ENCODE data around the gene SYTL1.
"Not testable (repeated sequence)": the region's sequence is repeated elsewhere in the genome, so short reads cannot be mapped to it uniquely, and the experiment has no call there.

The SYTL1 gene

DNA sequence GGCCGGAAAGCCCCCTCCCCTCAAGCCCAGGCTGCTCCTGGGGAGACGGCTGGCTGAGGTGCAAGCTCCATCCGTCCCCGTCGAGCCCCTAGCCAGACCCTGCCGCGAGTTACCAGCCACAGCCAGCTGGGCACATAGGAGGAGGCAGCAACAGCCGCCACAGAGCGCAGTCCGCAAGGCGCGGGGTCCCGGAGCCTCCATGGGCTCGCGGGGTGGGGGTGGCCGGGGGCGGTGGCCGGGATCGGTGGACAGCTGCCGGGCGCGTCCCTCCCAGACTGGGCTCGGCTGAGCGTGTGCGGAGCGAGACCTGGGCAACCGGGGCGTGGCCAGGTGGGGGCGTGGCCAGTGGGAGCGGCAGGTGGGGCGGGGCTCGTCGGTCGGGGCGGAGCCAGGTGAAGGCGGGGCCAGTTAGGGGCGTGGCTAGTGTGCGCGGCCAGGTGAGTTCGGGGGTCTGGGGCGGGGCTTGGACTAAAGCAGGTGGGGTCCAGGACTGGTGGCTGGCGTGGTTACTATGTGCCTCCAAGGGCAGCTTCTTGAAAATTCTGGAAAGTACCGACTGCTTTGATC is 41.3 kb downstream of the SYTL1 start, which contains the start of gene CD164L2:
Gene CD164L2, minus strand, starts transcription at position 295 of the 567 bp plus-strand sequence. Its CDS starts 94 bp downstream, at position 201.
- TF ChIP-seq, protein P1, sequence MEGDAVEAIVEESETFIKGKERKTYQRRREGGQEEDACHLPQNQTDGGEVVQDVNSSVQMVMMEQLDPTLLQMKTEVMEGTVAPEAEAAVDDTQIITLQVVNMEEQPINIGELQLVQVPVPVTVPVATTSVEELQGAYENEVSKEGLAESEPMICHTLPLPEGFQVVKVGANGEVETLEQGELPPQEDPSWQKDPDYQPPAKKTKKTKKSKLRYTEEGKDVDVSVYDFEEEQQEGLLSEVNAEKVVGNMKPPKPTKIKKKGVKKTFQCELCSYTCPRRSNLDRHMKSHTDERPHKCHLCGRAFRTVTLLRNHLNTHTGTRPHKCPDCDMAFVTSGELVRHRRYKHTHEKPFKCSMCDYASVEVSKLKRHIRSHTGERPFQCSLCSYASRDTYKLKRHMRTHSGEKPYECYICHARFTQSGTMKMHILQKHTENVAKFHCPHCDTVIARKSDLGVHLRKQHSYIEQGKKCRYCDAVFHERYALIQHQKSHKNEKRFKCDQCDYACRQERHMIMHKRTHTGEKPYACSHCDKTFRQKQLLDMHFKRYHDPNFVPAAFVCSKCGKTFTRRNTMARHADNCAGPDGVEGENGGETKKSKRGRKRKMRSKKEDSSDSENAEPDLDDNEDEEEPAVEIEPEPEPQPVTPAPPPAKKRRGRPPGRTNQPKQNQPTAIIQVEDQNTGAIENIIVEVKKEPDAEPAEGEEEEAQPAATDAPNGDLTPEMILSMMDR (conservative IDR thresholded peaks at IDR 0.05; ENCODE audit: low read depth): no peak
- CTCF ChIA-PET: interaction anchor here (0.6 to 2.7 kb wide), 5 partner anchors 13 to 340 kb away, joined by 3 to 15 read pairs (median 6); no protein-coding TSS in a partner anchor
- DNase-seq (ENCODE audit: low spot score): peak; percentile 90
- peak within 1 kb of the TSS; percentile 27 for H3K27ac ChIP-seq
- POLR2A ChIA-PET (ENCODE audit: low non-redundant PET): interaction anchor here (1.1 to 1.3 kb wide), 2 partner anchors 18 to 83 kb away, joined by 4 to 5 read pairs; no protein-coding TSS in a partner anchor

DNA sequence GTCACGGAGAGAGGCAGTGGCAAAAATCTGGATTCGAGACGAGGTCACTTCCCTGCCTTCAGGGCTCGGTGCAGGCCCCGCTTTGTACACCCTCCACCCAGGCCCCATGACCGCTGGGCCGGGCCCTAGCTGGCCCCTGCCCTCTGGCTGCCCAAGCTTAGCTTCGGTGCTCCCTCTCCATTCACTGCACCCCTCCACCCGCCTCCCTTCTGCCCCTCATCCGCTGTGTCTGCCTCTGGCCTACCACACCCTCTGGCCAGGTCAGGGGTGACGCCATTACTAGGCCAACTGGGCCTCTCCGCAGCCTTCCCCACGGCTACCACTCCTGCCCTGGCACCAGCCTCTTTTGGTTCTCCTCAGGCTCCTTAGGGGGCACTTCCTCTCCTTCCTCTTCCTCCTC is 41.8 kb downstream of the SYTL1 start:
- TF ChIP-seq, protein P1 (conservative IDR thresholded peaks at IDR 0.05; ENCODE audit: low read depth): no peak
- ChIA-PET CTCF (interaction anchor here (2.7 kb wide), 1 partner anchor 83 kb away, joined by 12 read pairs; no protein-coding TSS in a partner anchor), POLR2A (ENCODE audit: low non-redundant PET) (interaction anchor here (1.3 kb wide), 1 partner anchor 83 kb away, joined by 4 read pairs; no protein-coding TSS in a partner anchor)

DNA sequence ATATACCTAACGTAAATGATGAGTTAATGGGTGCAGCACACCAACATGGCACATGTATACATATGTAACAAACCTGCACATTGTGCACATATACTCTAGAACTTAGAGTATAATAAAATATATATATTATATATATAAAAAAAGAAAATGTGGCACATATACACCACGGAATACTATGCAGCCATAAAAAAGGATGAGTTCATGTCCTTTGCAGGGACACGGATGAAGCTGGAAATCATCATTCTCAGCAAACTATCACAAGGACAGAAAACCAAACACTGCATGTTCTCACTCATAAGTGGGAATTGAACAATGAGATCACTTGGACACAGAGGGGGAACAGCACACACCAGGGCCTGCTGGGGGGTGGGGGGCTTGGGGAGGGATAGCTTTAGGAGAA is 43.0 kb downstream of the SYTL1 start:
- DNase-seq (ENCODE audit: low spot score): not testable (repeated sequence)

More for the DNA sequence above, 41.8 kb downstream of the SYTL1 start:
- H3K27ac ChIP-seq: peak overlapping the region; percentile 27
- DNase-seq (ENCODE audit: low spot score): no peak

GRCh38 chr1:27388337-27389005 is 46.6 kb downstream of the SYTL1 start:
- ChIA-PET CTCF (interaction anchor here (0.6 to 5.3 kb wide), 10 partner anchors 9 to 294 kb away, joined by 3 to 45 read pairs (median 5); partner anchors contain the start of gene MAP3K6), POLR2A (ENCODE audit: low non-redundant PET) (interaction anchor here (1.7 kb wide), 1 partner anchor 22 kb away, joined by 3 read pairs; the partner anchor contains the start of gene MAP3K6)
- peak; percentile 74 for DNase-seq (ENCODE audit: low spot score)
- TF ChIP-seq, protein P1 (conservative IDR thresholded peaks at IDR 0.05; ENCODE audit: low read depth): peak; percentile 91
- no peak overlapping the region for H3K27ac ChIP-seq

More for the DNA sequence above, 43.0 kb downstream of the SYTL1 start:
- CTCF ChIA-PET: interaction anchor here (0.6 kb wide), 1 partner anchor 248 kb away, joined by 3 read pairs; no protein-coding TSS in a partner anchor
- POLR2A ChIA-PET (ENCODE audit: low non-redundant PET); H3K27ac ChIP-seq: not testable (repeated sequence)

DNA sequence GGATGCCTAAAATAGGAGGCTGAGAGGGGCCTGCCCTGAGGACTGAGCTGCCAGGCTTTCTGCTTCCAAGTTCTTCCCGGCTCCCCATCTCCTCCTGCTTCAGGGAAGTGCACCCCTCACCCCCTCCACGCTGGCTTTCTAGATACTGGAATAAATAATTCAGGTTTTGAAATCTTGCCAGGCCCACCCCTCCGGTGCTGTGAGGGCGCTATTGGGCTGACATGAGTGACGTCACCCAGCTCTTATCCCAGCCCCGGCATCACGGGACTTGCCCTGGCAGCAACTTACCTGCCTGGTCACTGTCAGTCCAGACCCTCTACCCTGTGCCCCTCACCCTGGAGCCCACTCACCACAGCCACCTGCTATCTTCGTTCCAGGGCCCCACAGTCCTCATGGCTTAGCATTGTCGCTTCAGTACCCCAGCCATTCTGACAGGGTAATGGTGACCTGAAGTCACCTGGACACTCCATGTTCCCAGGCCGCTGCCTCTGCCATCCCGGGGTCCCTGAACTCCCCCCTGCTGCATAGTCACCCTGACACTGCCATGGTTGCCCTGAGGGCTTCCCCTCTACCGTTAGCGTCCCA is 49.8 kb downstream of the SYTL1 start:
- peak overlapping the region; percentile 75 for H3K27ac ChIP-seq
- ChIA-PET CTCF (interaction anchor here (0.5 to 5.3 kb wide), 6 partner anchors 25 to 1634 kb away, joined by 4 to 45 read pairs (median 5); partner anchors contain the start of gene MAP3K6), POLR2A (ENCODE audit: low non-redundant PET) (interaction anchor here (0.5 kb wide), 1 partner anchor 26 kb away, joined by 3 read pairs; no protein-coding TSS in a partner anchor)
- no peak for DNase-seq (ENCODE audit: low spot score)
- TF ChIP-seq, protein P1 (conservative IDR thresholded peaks at IDR 0.05; ENCODE audit: low read depth): no peak

DNA sequence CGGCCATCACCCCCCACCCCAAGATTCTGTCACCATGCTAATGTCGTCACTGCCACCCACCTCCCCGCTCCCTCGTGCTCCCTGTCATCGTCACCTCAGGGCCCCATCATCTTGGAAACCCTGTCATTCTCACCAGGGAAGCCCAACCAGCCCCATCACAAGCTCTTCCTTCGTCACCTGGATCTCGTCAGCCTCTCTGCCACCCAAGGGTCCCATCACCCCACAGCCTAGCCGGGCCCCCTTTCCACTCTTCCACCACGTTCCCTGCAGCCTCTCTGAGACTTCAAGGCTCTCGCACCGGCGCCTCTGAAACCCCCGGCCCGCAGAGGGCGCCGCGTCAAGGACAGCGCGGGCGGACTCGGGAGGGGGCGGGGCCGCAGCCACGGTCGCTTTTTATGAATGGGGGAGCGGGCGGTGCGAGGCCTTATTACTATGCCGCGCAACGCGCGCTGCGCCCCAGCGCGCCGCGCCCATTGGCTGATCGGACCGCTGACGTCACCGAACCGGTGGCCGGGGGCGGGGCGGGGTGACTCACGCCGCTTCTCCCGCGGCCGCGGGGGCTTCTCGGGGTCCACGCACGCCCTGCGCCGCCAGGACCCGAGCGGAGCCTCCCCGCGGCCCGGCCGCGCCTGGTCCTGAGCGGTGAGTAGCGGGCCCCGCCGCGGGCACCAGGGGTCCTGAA is 50.4 kb downstream of the SYTL1 start, which contains the start of gene GPR3:
Gene GPR3, plus strand, starts transcription at position 527 of the 682 bp plus-strand sequence. CDS start 1,177 bp downstream, outside the sequence.
- peak within 1 kb of the TSS; percentile 75 for H3K27ac ChIP-seq
- POLR2A ChIA-PET (ENCODE audit: low non-redundant PET): interaction anchor here (0.5 kb wide), 1 partner anchor 26 kb away, joined by 3 read pairs; no protein-coding TSS in a partner anchor

More for the DNA sequence above, 50.4 kb downstream of the SYTL1 start, which contains the start of gene GPR3:
- TF ChIP-seq, protein P1 (conservative IDR thresholded peaks at IDR 0.05; ENCODE audit: low read depth): peak; percentile 73
- DNase-seq (ENCODE audit: low spot score): peak; percentile 98
- CTCF ChIA-PET: interaction anchor here (0.5 to 1.9 kb wide), 3 partner anchors 26 to 214 kb away, joined by 4 to 7 read pairs (median 5); partner anchors contain the start of gene MAP3K6

All from RWPE1 (cell line).